ENCODE data around the gene OR52N2.

The OR52N2 gene

DNA sequence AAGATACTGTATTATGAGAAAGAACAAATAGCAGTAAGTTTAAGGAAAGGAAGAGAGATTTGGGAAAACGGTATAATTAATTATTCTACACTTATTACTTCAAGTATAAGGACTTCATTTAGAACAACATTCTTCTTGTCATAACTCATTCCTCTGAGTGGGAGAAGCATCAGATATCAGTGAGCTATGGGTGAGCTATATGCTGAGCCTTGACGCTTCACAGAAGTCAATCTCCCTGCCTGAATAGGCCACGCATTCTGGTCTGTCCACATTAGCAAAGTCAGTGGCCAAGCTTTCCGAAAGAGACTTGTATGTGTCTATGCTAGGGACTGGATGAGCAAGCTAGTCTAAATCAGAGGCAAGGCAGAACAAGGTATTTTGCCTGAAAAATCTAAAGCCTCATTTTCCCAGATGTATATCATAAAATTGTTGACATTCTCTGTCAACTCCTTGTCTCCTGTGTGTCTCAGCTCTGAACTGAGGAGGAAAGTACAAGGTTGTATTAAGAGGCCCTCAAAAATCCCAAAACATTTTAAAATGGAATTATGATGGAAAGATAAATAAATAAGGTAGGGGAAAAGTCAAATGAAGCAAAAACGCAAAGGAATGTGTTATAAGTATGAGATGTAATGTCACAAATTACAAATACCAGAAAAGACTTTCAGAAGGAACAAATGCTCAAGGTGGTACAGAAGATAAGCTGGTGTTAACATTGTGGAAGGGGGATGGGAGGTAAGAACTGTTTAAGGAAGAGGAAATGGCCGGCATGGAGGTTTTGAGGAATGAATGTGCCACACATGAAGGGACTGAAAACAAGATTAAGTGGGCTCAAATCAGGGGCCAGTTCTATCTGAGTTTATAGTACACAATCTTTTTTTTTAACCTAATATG, 1.4 kb downstream of the OR52N2 start:
- no peak for ATAC-seq
- no peak for TF ChIP-seq GLIS3 (CRISPR knock-in tag; IDR thresholded peaks at IDR 0.05)
- no peak for TF ChIP-seq TCF4 (CRISPR knock-in tag; IDR thresholded peaks at IDR 0.05; ENCODE audit: borderline replicate concordance)
- no peak for TF ChIP-seq SNAI2 (CRISPR knock-in tag; IDR thresholded peaks at IDR 0.05)
- TF ChIP-seq ESRRG (CRISPR knock-in tag; IDR thresholded peaks at IDR 0.05), result no peak
- TF ChIP-seq ZC3H10 (CRISPR knock-in tag; IDR thresholded peaks at IDR 0.05), result no peak
- TF ChIP-seq BACH2 (CRISPR knock-in tag; IDR thresholded peaks at IDR 0.05; ENCODE audit: borderline replicate concordance), result no peak
- TF ChIP-seq, protein P1, sequence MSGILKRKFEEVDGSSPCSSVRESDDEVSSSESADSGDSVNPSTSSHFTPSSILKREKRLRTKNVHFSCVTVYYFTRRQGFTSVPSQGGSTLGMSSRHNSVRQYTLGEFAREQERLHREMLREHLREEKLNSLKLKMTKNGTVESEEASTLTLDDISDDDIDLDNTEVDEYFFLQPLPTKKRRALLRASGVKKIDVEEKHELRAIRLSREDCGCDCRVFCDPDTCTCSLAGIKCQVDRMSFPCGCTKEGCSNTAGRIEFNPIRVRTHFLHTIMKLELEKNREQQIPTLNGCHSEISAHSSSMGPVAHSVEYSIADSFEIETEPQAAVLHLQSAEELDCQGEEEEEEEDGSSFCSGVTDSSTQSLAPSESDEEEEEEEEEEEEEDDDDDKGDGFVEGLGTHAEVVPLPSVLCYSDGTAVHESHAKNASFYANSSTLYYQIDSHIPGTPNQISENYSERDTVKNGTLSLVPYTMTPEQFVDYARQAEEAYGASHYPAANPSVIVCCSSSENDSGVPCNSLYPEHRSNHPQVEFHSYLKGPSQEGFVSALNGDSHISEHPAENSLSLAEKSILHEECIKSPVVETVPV (CRISPR knock-in tag; IDR thresholded peaks at IDR 0.05), result no peak
- no peak for TF ChIP-seq TOX (CRISPR knock-in tag; IDR thresholded peaks at IDR 0.05; ENCODE audit: borderline replicate concordance)
- TF ChIP-seq, protein P2, sequence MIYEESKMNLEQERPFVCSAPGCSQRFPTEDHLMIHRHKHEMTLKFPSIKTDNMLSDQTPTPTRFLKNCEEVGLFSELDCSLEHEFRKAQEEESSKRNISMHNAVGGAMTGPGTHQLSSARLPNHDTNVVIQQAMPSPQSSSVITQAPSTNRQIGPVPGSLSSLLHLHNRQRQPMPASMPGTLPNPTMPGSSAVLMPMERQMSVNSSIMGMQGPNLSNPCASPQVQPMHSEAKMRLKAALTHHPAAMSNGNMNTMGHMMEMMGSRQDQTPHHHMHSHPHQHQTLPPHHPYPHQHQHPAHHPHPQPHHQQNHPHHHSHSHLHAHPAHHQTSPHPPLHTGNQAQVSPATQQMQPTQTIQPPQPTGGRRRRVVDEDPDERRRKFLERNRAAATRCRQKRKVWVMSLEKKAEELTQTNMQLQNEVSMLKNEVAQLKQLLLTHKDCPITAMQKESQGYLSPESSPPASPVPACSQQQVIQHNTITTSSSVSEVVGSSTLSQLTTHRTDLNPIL (CRISPR knock-in tag; IDR thresholded peaks at IDR 0.05; ENCODE audit: low read depth), result no peak
- no peak for TF ChIP-seq ZFP3 (CRISPR knock-in tag; IDR thresholded peaks at IDR 0.05)
- TF ChIP-seq RARB (CRISPR knock-in tag; IDR thresholded peaks at IDR 0.05), result no peak
- no peak for TF ChIP-seq ZNF70 (CRISPR knock-in tag; IDR thresholded peaks at IDR 0.05)
- no peak for TF ChIP-seq ZNF8 (CRISPR knock-in tag; IDR thresholded peaks at IDR 0.05)
- no peak for TF ChIP-seq CSDC2 (CRISPR knock-in tag; IDR thresholded peaks at IDR 0.05)
- TF ChIP-seq ZFP30 (CRISPR knock-in tag; IDR thresholded peaks at IDR 0.05), result no peak
- no peak for TF ChIP-seq OSR1 (CRISPR knock-in tag; IDR thresholded peaks at IDR 0.05)

DNA sequence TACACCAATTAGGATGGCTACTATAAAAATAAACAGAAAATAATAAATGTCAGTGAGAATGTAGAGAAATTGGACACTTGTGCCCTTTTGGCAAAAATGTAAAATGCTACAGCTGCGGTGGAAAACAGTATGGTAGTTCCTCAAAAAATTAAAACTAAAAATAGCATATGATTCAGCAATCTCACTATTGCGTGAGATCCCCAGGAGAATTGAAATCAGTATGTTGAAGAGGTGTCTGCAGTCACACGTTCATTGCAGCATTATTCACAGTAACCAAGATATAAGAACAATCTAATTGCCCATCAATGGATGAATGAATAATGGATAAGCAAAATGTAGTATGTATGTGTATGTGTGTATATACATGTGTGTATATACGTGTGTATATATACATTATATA, 6.8 kb downstream of the OR52N2 start:
- TF ChIP-seq ZNF565 (CRISPR knock-in tag; conservative IDR thresholded peaks at IDR 0.05; ENCODE audit: low read depth), result no peak
- TF ChIP-seq ISL1 (CRISPR knock-in tag; IDR thresholded peaks at IDR 0.05), result no peak
- no peak for TF ChIP-seq TOX (CRISPR knock-in tag; IDR thresholded peaks at IDR 0.05; ENCODE audit: borderline replicate concordance)
- TF ChIP-seq, protein P2 (CRISPR knock-in tag; IDR thresholded peaks at IDR 0.05; ENCODE audit: low read depth), result no peak
- no peak for TF ChIP-seq SNAI2 (CRISPR knock-in tag; IDR thresholded peaks at IDR 0.05)
- TF ChIP-seq TCF4 (CRISPR knock-in tag; IDR thresholded peaks at IDR 0.05; ENCODE audit: borderline replicate concordance), result no peak
- TF ChIP-seq GLIS3 (CRISPR knock-in tag; IDR thresholded peaks at IDR 0.05), result no peak
- no peak for TF ChIP-seq ZNF8 (CRISPR knock-in tag; IDR thresholded peaks at IDR 0.05)
- no peak for TF ChIP-seq ZFP30 (CRISPR knock-in tag; IDR thresholded peaks at IDR 0.05)
- no peak for TF ChIP-seq ZFP3 (CRISPR knock-in tag; IDR thresholded peaks at IDR 0.05)
- no peak for ATAC-seq

DNA sequence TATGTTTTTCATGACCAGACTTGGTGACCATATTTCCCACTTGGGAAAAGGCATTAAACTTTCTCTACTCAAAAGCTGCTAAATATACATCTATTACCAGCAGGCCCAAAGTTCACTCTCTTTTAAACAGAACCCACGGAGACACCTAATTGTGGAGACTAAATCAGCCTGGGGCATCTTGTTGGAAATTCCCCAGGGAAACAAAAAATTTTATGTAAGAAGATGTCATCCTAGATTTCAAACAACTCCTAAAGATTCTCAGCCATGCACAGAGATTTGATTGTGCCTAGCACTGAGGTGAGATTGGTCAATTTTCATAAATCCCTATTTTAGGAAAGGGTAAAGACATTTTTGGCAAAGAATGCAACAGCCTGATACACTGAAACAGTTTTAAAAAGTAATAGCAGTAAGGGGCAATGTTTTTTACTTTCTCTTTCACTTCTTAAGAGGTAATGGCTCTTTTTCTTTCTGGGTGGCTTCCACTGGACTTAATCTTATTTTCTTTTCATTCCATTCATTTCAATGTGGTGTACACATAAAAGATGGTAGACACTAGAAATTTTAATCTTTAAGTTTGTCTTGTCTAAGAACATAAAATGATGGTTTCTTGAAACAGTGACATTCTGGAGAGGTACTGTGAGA, 9.6 kb downstream of the OR52N2 start:
- TF ChIP-seq SNAI2 (CRISPR knock-in tag; IDR thresholded peaks at IDR 0.05), result no peak
- ATAC-seq, result no peak

DNA sequence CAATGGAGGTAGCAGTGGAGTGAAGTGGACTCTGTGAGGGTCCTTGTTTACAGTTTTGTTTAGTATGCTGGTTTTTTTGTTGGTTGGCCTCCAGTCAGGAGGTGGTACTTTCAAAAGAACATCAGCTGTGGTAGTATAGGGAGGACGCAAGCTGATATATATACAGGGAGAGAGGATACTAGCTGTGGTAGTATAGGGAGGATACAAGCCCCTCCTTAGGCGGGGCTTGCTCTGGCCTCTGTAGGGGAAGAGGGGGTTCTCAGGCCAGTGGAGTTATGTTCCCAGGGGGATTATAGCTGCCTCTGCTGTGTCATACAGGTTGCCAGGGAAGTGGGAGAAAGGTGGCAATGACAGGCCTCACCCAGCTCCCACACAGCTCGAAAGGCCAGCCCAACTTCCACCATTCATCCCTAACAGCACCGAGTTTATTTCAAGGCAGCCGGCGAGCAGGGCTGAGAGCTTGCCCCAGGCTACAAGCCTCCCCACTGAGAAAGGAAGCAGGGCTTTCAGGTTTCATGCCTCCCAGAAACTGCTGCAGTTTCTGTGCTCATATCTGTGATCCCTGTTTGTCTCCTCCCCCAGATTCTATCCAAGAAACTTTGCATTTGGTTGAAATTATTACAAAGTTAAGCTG, 22.6 kb downstream of the OR52N2 start:
- TF ChIP-seq, protein P3, sequence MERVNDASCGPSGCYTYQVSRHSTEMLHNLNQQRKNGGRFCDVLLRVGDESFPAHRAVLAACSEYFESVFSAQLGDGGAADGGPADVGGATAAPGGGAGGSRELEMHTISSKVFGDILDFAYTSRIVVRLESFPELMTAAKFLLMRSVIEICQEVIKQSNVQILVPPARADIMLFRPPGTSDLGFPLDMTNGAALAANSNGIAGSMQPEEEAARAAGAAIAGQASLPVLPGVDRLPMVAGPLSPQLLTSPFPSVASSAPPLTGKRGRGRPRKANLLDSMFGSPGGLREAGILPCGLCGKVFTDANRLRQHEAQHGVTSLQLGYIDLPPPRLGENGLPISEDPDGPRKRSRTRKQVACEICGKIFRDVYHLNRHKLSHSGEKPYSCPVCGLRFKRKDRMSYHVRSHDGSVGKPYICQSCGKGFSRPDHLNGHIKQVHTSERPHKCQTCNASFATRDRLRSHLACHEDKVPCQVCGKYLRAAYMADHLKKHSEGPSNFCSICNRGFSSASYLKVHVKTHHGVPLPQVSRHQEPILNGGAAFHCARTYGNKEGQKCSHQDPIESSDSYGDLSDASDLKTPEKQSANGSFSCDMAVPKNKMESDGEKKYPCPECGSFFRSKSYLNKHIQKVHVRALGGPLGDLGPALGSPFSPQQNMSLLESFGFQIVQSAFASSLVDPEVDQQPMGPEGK (CRISPR knock-in tag; IDR thresholded peaks at IDR 0.05; ENCODE audit: borderline replicate concordance), result no peak
- TF ChIP-seq ZC3H10 (CRISPR knock-in tag; IDR thresholded peaks at IDR 0.05), result no peak
- no peak for TF ChIP-seq ZFP30 (CRISPR knock-in tag; IDR thresholded peaks at IDR 0.05)
- TF ChIP-seq, protein P4, sequence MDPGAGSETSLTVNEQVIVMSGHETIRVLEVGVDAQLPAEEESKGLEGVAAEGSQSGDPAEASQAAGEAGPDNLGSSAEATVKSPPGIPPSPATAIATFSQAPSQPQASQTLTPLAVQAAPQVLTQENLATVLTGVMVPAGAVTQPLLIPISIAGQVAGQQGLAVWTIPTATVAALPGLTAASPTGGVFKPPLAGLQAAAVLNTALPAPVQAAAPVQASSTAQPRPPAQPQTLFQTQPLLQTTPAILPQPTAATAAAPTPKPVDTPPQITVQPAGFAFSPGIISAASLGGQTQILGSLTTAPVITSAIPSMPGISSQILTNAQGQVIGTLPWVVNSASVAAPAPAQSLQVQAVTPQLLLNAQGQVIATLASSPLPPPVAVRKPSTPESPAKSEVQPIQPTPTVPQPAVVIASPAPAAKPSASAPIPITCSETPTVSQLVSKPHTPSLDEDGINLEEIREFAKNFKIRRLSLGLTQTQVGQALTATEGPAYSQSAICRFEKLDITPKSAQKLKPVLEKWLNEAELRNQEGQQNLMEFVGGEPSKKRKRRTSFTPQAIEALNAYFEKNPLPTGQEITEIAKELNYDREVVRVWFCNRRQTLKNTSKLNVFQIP (CRISPR knock-in tag; IDR thresholded peaks at IDR 0.05; ENCODE audit: borderline replicate concordance, low read depth), result no peak
- TF ChIP-seq TOX (CRISPR knock-in tag; IDR thresholded peaks at IDR 0.05; ENCODE audit: borderline replicate concordance), result no peak
- TF ChIP-seq ESRRG (CRISPR knock-in tag; IDR thresholded peaks at IDR 0.05), result no peak
- TF ChIP-seq ZNF565 (CRISPR knock-in tag; conservative IDR thresholded peaks at IDR 0.05; ENCODE audit: low read depth), result no peak
- no peak for TF ChIP-seq ARNTL (CRISPR knock-in tag; IDR thresholded peaks at IDR 0.05; ENCODE audit: borderline replicate concordance, low read depth)
- TF ChIP-seq ZNF70 (CRISPR knock-in tag; IDR thresholded peaks at IDR 0.05), result no peak
- no peak for TF ChIP-seq BACH2 (CRISPR knock-in tag; IDR thresholded peaks at IDR 0.05; ENCODE audit: borderline replicate concordance)
- TF ChIP-seq OSR1 (CRISPR knock-in tag; IDR thresholded peaks at IDR 0.05), result no peak
- no peak for TF ChIP-seq RARB (CRISPR knock-in tag; IDR thresholded peaks at IDR 0.05)
- TF ChIP-seq CSDC2 (CRISPR knock-in tag; IDR thresholded peaks at IDR 0.05), result no peak
- TF ChIP-seq GLIS3 (CRISPR knock-in tag; IDR thresholded peaks at IDR 0.05), result no peak
- no peak for TF ChIP-seq TCF4 (CRISPR knock-in tag; IDR thresholded peaks at IDR 0.05; ENCODE audit: borderline replicate concordance)
- TF ChIP-seq ZFP3 (CRISPR knock-in tag; IDR thresholded peaks at IDR 0.05), result no peak
- TF ChIP-seq ISL1 (CRISPR knock-in tag; IDR thresholded peaks at IDR 0.05), result no peak
- TF ChIP-seq, protein P2 (CRISPR knock-in tag; IDR thresholded peaks at IDR 0.05; ENCODE audit: low read depth), result no peak
- no peak for TF ChIP-seq PPARA (CRISPR knock-in tag; IDR thresholded peaks at IDR 0.05; ENCODE audit: borderline replicate concordance)
- ATAC-seq, result no peak

All from SK-N-SH treated with all-trans-retinoic acid at 6 μM for 48 hours (cell line).